Body of pancreas (tissue), 4 donors: Measurements from ENCODE around the gene TCP10L. TPM values are rescaled to one million over a fixed set of nuclear protein-coding genes. Genes with fewer than 3 reads are reported as not detected.
"Not testable (repeated sequence)": the region's sequence is repeated elsewhere in the genome, so short reads cannot be mapped to it uniquely, and the experiment has no call there.

ENCODE experiments used
- ATAC-seq: fragments of 150-250 bp; one replicate; pipeline ENCODE4 v1.9.1; 2016
- DNase-seq, 4 donors: peaks; one replicate each; pipeline ENCODE4 v3.0.0-alpha.2; 2019
- H3K27ac ChIP-seq, 4 donors: fragments of 200-600 bp; sonication (generic); 1 replicate in 3 of 4; 2 replicates in 1 of 4; pipeline versions ENCODE4 v1.5.1 to v1.6.1; 2016 to 2019; ENCODE audit warnings: mild to moderate bottlenecking in 1 of 4, mixed read lengths in 1 of 4, moderate library complexity in 1 of 4
- H3K27me3 ChIP-seq, 2 donors: fragments of 200-600 bp; sonication (generic); one replicate each; pipeline ENCODE4 v1.6.0; 2016; ENCODE audit warnings: mild to moderate bottlenecking in 1 of 2
- H3K36me3 ChIP-seq, 2 donors: fragments of 200-600 bp; sonication (generic); replicated peaks in 1 of 2; 2 replicates each; pipeline ENCODE4 v1.5.1; 2016; ENCODE audit warnings: low read depth in 2 of 2; ENCODE audit not compliant: insufficient read depth in 1 of 2
- H3K4me1 ChIP-seq: fragments of 200-600 bp; sonication (generic); one replicate; pipeline ENCODE4 v1.6.0; 2016
- H3K4me3 ChIP-seq, 2 donors: fragments of 200-600 bp; sonication (generic); 1 replicate in 1 of 2; 2 replicates in 1 of 2; pipeline ENCODE4 v1.5.1; 2016 to 2019
- H3K9me3 ChIP-seq, 3 donors: fragments of 200-600 bp; sonication (generic); 1 replicate in 2 of 3; 2 replicates in 1 of 3; pipeline ENCODE4 v1.5.1; 2016
- CTCF ChIP-seq, 7 experiments: fragments of 450-650 bp in 4 of 7; fragments of 200-600 bp in 3 of 7; sonication (generic) in 3 of 7; IDR thresholded peaks; one replicate each; pipeline ENCODE4 v1.5.1; 2016 to 2019; ENCODE audit warnings: antibody characterized with exemption in 7 of 7
- POLR2A ChIP-seq, 3 donors: fragments of 450-650 bp; IDR thresholded peaks; one replicate each; pipeline ENCODE4 v1.6.1; 2016; ENCODE audit warnings: antibody characterized with exemption in 3 of 3, mild to moderate bottlenecking in 2 of 3
- WGBS, 2 donors: methylation state at CpG; one replicate each; pipeline ENCODE4 v1.1.5; 2017; 5-methylcytosine and 5-hydroxymethylcytosine counted together
- intact Hi-C: fragments of 100-400 bp; cut with DNase I; formaldehyde crosslinking; loops from one replicate; pipeline ENCODE4 v1.15.1; 2023
- total RNA-seq, 2 donors: library from RNA; depleted of rRNA; stranded (reverse); fragments of >200 nt; gene quantifications; one replicate each; pipeline ENCODE4 v1.1.0, GENCODE V29; 2016

TCP10L gene
- total RNA-seq, 2 donors from 2014 or later, result 0.26 TPM; not detected in 1

DNA sequence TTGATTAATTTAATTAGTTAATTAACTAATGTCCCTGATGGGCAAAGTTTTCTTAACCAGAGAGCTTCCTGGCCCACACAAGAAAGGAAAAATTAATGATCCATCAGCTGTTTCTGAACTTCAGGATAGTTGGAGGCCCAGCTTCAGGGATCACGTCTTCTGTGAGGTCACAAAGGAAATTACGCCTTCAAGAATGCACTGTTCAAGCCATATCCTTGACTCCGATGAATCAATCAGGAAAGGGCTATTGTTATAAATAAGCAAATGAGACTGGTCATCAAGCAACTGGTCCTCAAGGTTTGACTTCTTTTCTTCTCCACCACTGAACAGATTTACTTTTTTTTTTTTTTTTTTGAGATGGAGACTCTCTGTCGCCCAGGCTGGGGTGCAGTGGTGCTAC, 40.6 kb downstream of the TCP10L start:
- DNase-seq (no peak), ATAC-seq (no peak)
- TF ChIP-seq CTCF (IDR thresholded peaks at IDR 0.05), result no peak
- TF ChIP-seq POLR2A (IDR thresholded peaks at IDR 0.05), result no peak
- no peaks in the 10 kb centered on the region for H3K36me3 ChIP-seq
- no peak overlapping the region for H3K4me3 ChIP-seq
- H3K27ac ChIP-seq, result no peak overlapping the region
- intact Hi-C loops, result no loop called here
- H3K4me1 ChIP-seq, result no peaks in the 10 kb centered on the region
- 81 to 92% methylated on average over 4 of the region's 4 CpGs for WGBS, 2 donors
- H3K27me3 ChIP-seq, result no peaks in the 10 kb centered on the region
- no peaks in the 10 kb centered on the region for H3K9me3 ChIP-seq

DNA sequence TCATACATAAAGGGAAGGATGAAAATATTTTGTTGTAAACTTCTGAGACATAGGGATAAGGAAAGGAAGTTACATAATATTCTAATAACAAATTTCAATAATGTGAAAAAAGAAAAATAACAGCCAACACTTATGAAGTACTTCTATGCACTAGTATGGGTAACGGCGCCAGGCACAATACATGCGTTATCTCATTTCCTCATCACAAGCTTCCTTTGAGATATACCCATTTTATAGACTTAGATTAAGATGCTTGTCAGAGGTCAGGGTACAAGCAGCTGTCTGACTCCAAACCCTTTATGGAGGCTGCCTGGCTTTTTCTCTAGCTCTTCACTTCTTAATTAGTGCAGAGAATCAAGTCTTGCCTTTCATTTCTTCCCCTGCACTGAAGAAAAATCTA, 41.3 kb downstream of the TCP10L start:
- H3K9me3 ChIP-seq, result no peaks in the 10 kb centered on the region
- WGBS, 2 donors, result 87 to 93% methylated on average over 3 of the region's 3 CpGs
- H3K27ac ChIP-seq, result no peak overlapping the region
- no peaks in the 10 kb centered on the region for H3K36me3 ChIP-seq
- TF ChIP-seq CTCF (IDR thresholded peaks at IDR 0.05), result no peak
- TF ChIP-seq POLR2A (IDR thresholded peaks at IDR 0.05), result no peak
- intact Hi-C loops, result no loop called here
- no peak for DNase-seq
- no peak overlapping the region for H3K4me3 ChIP-seq
- no peak for ATAC-seq
- H3K27me3 ChIP-seq, result no peaks in the 10 kb centered on the region
- H3K4me1 ChIP-seq, result no peaks in the 10 kb centered on the region

DNA sequence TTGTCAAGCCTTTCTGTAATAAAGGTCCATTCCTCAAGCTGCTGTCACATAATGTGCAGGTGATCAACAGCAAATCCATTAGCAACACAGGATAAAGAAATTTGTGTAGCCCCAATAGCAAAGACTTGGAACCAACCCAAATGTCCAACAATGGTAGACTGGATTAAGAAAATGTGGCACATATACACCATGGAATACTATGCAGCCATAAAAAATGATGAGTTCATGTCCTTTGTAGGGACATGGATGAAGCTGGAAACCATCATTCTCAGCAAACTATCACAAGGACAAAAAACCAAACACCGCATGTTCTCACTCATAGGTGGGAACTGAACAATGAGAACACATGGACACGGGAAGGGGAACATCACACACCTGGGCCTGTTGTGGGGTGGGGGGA, 42.3 kb downstream of the TCP10L start:
- ATAC-seq, H3K36me3 ChIP-seq, H3K4me3 ChIP-seq, H3K9me3 ChIP-seq, H3K27ac ChIP-seq, DNase-seq, H3K27me3 ChIP-seq, H3K4me1 ChIP-seq, intact Hi-C loops: not testable (repeated sequence)
- 95 to 100% methylated on average over 2 of the region's 2 CpGs for WGBS, 2 donors

DNA sequence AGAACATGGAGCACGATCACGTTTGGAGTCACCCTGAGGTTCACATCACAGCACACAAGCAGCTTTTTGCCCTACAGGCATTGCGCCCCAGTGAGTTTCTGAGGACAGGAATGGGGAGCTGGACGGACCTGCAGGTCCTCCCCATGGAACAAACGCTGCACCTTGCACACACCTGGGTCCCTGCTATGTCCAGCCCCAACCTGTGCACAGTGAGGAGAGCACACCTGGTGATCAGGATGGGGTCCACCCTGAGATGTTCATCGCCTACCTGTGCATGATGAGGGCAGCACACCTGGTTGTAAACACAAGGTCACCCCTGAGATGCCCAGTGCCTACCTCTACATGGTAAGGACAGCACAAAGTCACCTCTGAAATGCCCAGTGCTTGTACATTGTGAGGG, 45.9 kb downstream of the TCP10L start:
- intact Hi-C loops, result no loop called here
- DNase-seq (no peak), ATAC-seq (no peak)
- Histone ChIP-seq H3K9me3 (no peaks in the 10 kb centered on the region), H3K36me3 (no peaks in the 10 kb centered on the region), H3K27me3 (no peaks in the 10 kb centered on the region), H3K27ac (no peak overlapping the region), H3K4me1 (peaks cover 8% of the 10 kb centered on the region), H3K4me3 (no peak overlapping the region)
- TF ChIP-seq POLR2A (IDR thresholded peaks at IDR 0.05) (no peak), CTCF (IDR thresholded peaks at IDR 0.05) (no peak)
- 84 to 88% methylated on average over 6 of the region's 6 CpGs for WGBS, 2 donors

DNA sequence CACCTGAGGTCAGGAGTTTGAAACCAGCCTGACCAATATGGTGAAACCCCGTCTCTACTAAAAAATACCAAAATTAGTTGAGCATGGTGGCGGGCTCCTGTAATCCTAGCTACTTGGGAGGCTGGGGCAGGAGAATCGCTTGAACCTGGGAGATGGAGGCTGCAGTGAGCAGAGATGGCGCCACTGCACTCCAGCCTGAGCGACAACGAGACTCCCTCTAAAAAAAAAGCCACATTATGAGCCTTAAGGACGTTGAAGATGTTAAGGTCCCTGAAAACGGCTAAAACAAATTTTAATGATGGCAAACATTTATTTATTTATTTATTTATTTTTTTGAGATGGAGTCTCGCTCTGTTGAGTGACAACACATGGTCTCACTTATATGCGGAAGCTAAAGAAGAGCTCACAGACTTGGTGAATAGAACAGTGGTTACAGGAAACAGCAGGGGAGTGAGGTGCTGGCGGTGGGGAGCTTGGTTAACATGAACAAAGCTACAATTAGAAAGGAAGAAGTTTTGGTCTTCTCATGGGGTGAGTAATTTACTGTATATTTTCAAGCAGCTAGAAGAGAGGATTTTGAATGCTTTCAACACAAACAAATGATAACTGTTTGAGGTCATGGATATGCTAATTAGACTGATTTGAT, 47.1 kb downstream of the TCP10L start:
- no peak for ATAC-seq
- intact Hi-C loops, result no loop called here
- WGBS, 2 donors, result 81 to 87% methylated on average over 11 of the region's 11 CpGs

More for the DNA sequence above, 47.1 kb downstream of the TCP10L start:
- no peak overlapping the region for H3K27ac ChIP-seq
- no peak for DNase-seq
- H3K4me1 ChIP-seq, result peaks cover 8% of the 10 kb centered on the region
- H3K4me3 ChIP-seq, result no peak overlapping the region
- TF ChIP-seq CTCF (IDR thresholded peaks at IDR 0.05), result no peak
- no peak for TF ChIP-seq POLR2A (IDR thresholded peaks at IDR 0.05)
- H3K27me3 ChIP-seq, result no peaks in the 10 kb centered on the region
- H3K9me3 ChIP-seq, result no peaks in the 10 kb centered on the region
- no peaks in the 10 kb centered on the region for H3K36me3 ChIP-seq
